DOHH2 (cell line): Measurements from ENCODE around the gene UBE2QL1.

Experiments used
- H3F3A ChIP-seq: fragments of 200-600 bp; sonication (generic), shearing (Covaris generic); 2 replicates; pipeline ENCODE4 v1.6.0; 2016; ENCODE audit warnings: antibody characterized with exemption, mild to moderate bottlenecking; ENCODE audit not compliant: control insufficient read depth, insufficient read depth
- H3K27ac ChIP-seq: fragments of 200-600 bp; sonication (generic); 2 replicates; pipeline ENCODE4 v1.5.1; 2014; ENCODE audit warnings: low read depth, mild to moderate bottlenecking, low read length, moderate library complexity
- H3K27me3 ChIP-seq: fragments of 200-600 bp; sonication (generic); 2 replicates; pipeline ENCODE4 v1.6.1; 2014; ENCODE audit warnings: mild to moderate bottlenecking, low read length, mixed read lengths; ENCODE audit not compliant: control insufficient read depth
- H3K36me3 ChIP-seq: fragments of 200-600 bp; sonication (generic); 2 replicates; pipeline ENCODE4 v1.6.1; 2014; ENCODE audit warnings: mild to moderate bottlenecking, low read length, moderate library complexity, mixed read lengths; ENCODE audit not compliant: control insufficient read depth
- H3K4me1 ChIP-seq: fragments of 200-600 bp; sonication (generic); 2 replicates; pipeline ENCODE4 v1.6.1; 2014; ENCODE audit warnings: mild to moderate bottlenecking, low read length, mixed read lengths; ENCODE audit not compliant: control insufficient read depth
- H3K4me2 ChIP-seq: fragments of 200-600 bp; sonication (generic); 2 replicates; pipeline ENCODE4 v1.6.0; 2014; ENCODE audit warnings: mild to moderate bottlenecking, low read length, moderate library complexity
- H3K4me3 ChIP-seq: fragments of 200-600 bp; sonication (generic); 2 replicates; pipeline ENCODE4 v1.5.1; 2014; ENCODE audit warnings: mild to moderate bottlenecking, low read length, mixed read lengths
- H3K79me2 ChIP-seq: fragments of 200-600 bp; sonication (generic); 2 replicates; pipeline ENCODE4 v1.6.1; 2014; ENCODE audit warnings: mild to moderate bottlenecking, low read length, mixed read lengths; ENCODE audit not compliant: control insufficient read depth
- H3K9me2 ChIP-seq: fragments of 200-600 bp; sonication (generic); replicated peaks from 2 replicates; pipeline ENCODE4 v1.6.1; 2014; ENCODE audit warnings: mild to moderate bottlenecking, low read length, mixed read lengths; ENCODE audit not compliant: control insufficient read depth
- H3K9me3 ChIP-seq: fragments of 200-600 bp; sonication (generic); 2 replicates; pipeline ENCODE4 v1.6.1; 2014; ENCODE audit warnings: antibody characterized with exemption, low read length, mixed read lengths; ENCODE audit not compliant: control insufficient read depth, insufficient read depth
- H4K20me1 ChIP-seq: fragments of 200-600 bp; sonication (generic); 2 replicates; pipeline ENCODE4 v1.6.0; 2014; ENCODE audit warnings: low read depth, mild to moderate bottlenecking, antibody characterized with exemption, low read length, moderate library complexity; ENCODE audit not compliant: control insufficient read depth, insufficient read depth
- EZH2phosphoT487 ChIP-seq: fragments of 200-600 bp; sonication (generic); IDR thresholded peaks from 2 replicates; pipeline ENCODE4 v1.6.1; 2017; ENCODE audit warnings: borderline replicate concordance, mild to moderate bottlenecking, antibody characterized with exemption, low read length, moderate library complexity, mixed read lengths
- TF ChIP-seq, protein P1 (sequence below): fragments of 200-600 bp; sonication (generic); IDR thresholded peaks from one replicate; pipeline ENCODE4 v1.5.1; 2014; ENCODE audit warnings: antibody characterized with exemption, mild to moderate bottlenecking, low read depth, low read length; ENCODE audit not compliant: poor library complexity, severe bottlenecking

The UBE2QL1 gene

GRCh38 chr5:6543346-6543730 is 94.7 kb downstream of the UBE2QL1 start:
- no peaks in the 10 kb centered on the region for H3K27me3 ChIP-seq
- H3K79me2 ChIP-seq: no peaks in the 10 kb centered on the region
- no peaks in the 10 kb centered on the region for H3K9me3 ChIP-seq
- H3K36me3 ChIP-seq: no peaks in the 10 kb centered on the region
- no peaks in the 10 kb centered on the region for H3F3A ChIP-seq
- no peak overlapping the region for H3K27ac ChIP-seq
- H3K9me2 ChIP-seq: no peaks in the 10 kb centered on the region
- no peak overlapping the region for H3K4me2 ChIP-seq
- TF ChIP-seq EZH2phosphoT487: no peak
- TF ChIP-seq, protein P1, sequence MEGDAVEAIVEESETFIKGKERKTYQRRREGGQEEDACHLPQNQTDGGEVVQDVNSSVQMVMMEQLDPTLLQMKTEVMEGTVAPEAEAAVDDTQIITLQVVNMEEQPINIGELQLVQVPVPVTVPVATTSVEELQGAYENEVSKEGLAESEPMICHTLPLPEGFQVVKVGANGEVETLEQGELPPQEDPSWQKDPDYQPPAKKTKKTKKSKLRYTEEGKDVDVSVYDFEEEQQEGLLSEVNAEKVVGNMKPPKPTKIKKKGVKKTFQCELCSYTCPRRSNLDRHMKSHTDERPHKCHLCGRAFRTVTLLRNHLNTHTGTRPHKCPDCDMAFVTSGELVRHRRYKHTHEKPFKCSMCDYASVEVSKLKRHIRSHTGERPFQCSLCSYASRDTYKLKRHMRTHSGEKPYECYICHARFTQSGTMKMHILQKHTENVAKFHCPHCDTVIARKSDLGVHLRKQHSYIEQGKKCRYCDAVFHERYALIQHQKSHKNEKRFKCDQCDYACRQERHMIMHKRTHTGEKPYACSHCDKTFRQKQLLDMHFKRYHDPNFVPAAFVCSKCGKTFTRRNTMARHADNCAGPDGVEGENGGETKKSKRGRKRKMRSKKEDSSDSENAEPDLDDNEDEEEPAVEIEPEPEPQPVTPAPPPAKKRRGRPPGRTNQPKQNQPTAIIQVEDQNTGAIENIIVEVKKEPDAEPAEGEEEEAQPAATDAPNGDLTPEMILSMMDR: no peak
- no peaks in the 10 kb centered on the region for H3K4me1 ChIP-seq
- no peaks in the 10 kb centered on the region for H4K20me1 ChIP-seq
- H3K4me3 ChIP-seq: no peak overlapping the region

DNA sequence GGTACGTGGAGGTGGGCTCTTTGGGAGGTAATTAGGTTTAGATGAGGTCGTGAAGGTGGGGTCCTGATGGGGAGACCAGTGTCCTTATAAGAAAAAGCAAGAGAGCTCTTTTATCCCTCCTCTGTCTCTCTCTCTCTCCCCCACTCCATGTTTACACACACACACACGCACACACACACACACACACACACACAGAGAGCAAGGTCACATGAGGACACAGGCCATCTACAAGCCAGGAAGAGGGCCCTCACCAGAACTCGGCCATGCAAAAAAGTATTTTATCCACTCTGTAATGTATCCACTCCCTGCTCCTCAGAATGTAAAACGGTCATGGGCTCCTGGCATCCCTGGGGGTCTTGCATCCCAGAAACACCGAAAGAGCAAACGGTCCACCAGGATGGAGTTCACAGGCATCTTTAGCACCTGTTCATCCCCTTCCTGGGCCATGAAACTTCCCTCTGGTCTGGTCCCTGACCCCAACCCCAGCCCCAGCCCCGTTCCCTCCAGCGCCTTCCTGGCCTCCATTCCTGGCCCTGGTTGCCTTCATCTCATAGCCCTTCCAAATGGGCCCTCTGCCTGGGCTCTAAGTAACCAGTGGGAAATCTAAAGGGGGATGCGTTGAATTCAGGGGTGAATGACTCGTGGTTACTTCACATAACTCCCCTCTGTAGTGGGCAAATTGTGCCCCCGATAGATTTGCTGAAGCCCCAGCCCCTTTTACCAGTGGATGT is 95.3 kb downstream of the UBE2QL1 start:
- Histone ChIP-seq H3K79me2 (no peaks in the 10 kb centered on the region), H3K4me1 (no peaks in the 10 kb centered on the region), H3K9me3 (no peaks in the 10 kb centered on the region), H3K9me2 (no peaks in the 10 kb centered on the region), H3F3A (no peaks in the 10 kb centered on the region), H3K27ac (no peak overlapping the region), H4K20me1 (no peaks in the 10 kb centered on the region), H3K27me3 (no peaks in the 10 kb centered on the region), H3K4me2 (no peak overlapping the region), H3K4me3 (no peak overlapping the region), H3K36me3 (no peaks in the 10 kb centered on the region)
- no peak for TF ChIP-seq EZH2phosphoT487
- TF ChIP-seq, protein P1: no peak
